ENCODE results near the gene SNRNP35.
A peak's percentile ranks its signal among the peaks of the same experiment; 100 is the strongest.
"Not testable (repeated sequence)": the region's sequence is repeated elsewhere in the genome, so short reads cannot be mapped to it uniquely, and the experiment has no call there.

Gene SNRNP35

DNA sequence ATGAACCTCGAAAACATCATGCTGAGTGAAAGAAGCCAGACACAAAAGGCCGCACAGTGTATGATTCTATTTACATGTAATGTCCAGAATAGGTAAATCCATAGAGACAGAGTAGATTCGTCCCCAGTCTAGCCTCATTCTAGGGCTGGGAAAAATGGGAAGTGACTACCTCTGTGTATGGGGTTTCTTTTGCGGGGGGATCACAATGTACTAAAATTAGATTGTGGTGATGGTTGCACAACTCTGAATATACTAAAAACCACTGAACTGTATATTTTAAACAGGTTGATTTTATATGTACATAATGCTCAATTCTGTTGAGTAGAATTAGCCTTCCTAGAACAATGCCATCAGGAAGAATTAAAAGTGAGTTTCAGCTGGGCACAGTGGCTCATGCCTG lies 15.2 kb upstream of the SNRNP35 start:
- H3K36me3 Mint-ChIP-seq (ENCODE audit: low read depth): no peaks in the 10 kb centered on the region
- H3K9me3 Mint-ChIP-seq: no peaks in the 10 kb centered on the region
- no peaks in the 10 kb centered on the region for H3K27me3 Mint-ChIP-seq
- H3K4me3 Mint-ChIP-seq: no peak overlapping the region
- H3K27ac Mint-ChIP-seq: no peak overlapping the region
- H3K4me1 Mint-ChIP-seq (ENCODE audit: low read depth): peaks cover 21% of the 10 kb centered on the region

GRCh38 chr12:123444092-123445026 lies 13.6 kb upstream of the SNRNP35 start:
- H3K27me3 Mint-ChIP-seq: no peaks in the 10 kb centered on the region
- H3K4me1 Mint-ChIP-seq (ENCODE audit: low read depth): peaks cover 29% of the 10 kb centered on the region

GRCh38 chr12:123445388-123446332 lies 12.3 kb upstream of the SNRNP35 start:
- no peaks in the 10 kb centered on the region for H3K36me3 Mint-ChIP-seq (ENCODE audit: low read depth)
- peaks cover 31% of the 10 kb centered on the region for H3K4me1 Mint-ChIP-seq (ENCODE audit: low read depth)
- no peak overlapping the region for H3K27ac Mint-ChIP-seq
- no peaks in the 10 kb centered on the region for H3K27me3 Mint-ChIP-seq
- H3K4me3 Mint-ChIP-seq: no peak overlapping the region
- no peaks in the 10 kb centered on the region for H3K9me3 Mint-ChIP-seq

More at GRCh38 chr12:123444092-123445026, 13.6 kb upstream of the SNRNP35 start:
- Mint-ChIP-seq H3K4me3 (no peak overlapping the region), H3K27ac (no peak overlapping the region), H3K36me3 (ENCODE audit: low read depth) (no peaks in the 10 kb centered on the region), H3K9me3 (no peaks in the 10 kb centered on the region)

DNA sequence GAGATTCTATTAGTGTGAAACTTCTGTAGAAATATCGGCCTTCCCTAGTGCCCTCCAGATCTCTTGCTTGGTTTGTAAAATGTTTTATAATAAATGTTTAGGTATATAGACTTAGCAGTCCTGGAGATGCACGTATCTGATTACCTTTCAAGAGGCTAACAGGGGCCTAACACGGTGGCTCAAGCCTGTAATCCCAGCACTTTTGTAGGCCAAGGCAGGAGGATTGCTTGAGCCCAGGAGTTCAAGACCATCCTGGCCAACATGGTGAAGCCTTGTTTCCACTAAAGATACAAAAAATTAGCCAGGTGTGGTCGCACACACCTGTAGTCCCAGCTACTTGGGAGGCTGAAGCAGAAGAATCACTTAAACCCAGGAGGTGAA lies 11.6 kb upstream of the SNRNP35 start:
- no peak overlapping the region for H3K27ac Mint-ChIP-seq
- H3K27me3 Mint-ChIP-seq: no peaks in the 10 kb centered on the region
- H3K4me3 Mint-ChIP-seq: no peak overlapping the region
- H3K4me1 Mint-ChIP-seq (ENCODE audit: low read depth): peaks cover 31% of the 10 kb centered on the region
- no peaks in the 10 kb centered on the region for H3K36me3 Mint-ChIP-seq (ENCODE audit: low read depth)
- no peaks in the 10 kb centered on the region for H3K9me3 Mint-ChIP-seq

DNA sequence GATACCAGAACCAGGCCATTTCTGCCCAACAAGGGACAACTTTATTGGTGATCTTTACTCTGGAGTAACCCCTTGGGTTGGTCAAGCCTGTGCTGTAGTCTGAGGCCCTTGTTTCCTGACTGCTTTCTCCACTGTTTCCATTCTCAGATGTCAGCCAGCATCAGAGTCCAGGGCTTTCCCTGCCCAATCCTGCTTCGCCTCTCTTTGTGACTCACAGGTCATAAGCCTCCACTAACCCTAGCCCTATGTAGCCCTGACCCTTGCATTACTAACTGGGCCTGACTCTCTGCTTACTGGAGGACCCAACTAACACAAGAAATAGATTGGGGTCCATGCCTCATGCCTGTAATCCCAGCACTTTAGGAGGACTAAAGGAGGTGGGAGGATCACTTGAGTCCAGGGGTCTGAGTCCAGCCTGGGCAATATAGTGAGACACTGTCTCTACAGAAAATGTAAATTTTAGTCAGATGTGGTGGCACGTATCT lies 8.6 kb upstream of the SNRNP35 start:
- peaks cover 27% of the 10 kb centered on the region for H3K4me1 Mint-ChIP-seq (ENCODE audit: low read depth)
- H3K9me3 Mint-ChIP-seq: no peaks in the 10 kb centered on the region
- H3K36me3 Mint-ChIP-seq (ENCODE audit: low read depth): no peaks in the 10 kb centered on the region
- H3K27me3 Mint-ChIP-seq: no peaks in the 10 kb centered on the region
- peak overlapping the region; percentile 62 for H3K27ac Mint-ChIP-seq
- H3K4me3 Mint-ChIP-seq: no peak overlapping the region

DNA sequence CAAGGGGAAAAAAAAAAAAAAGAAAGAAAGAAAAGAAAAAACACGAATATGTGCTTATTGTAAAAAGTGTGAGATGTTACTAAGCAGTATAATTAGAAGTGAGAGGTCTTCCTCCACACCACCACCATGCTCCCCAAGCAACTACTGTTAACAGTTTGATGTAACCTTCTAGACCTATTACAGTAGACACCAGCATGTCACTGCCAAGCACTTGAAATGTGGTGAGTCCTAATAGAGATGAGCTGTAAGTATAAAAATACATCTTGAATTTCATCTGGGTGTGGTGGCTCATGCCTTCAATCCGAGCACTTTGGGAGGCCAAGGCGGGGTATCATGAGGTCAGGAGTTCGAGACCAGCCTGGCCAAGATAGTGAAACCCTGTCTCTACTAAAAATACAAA lies 8.1 kb upstream of the SNRNP35 start:
- no peaks in the 10 kb centered on the region for H3K27me3 Mint-ChIP-seq
- H3K4me3 Mint-ChIP-seq: no peak overlapping the region
- H3K27ac Mint-ChIP-seq: no peak overlapping the region
- peaks cover 27% of the 10 kb centered on the region for H3K4me1 Mint-ChIP-seq (ENCODE audit: low read depth)
- H3K9me3 Mint-ChIP-seq: no peaks in the 10 kb centered on the region
- H3K36me3 Mint-ChIP-seq (ENCODE audit: low read depth): no peaks in the 10 kb centered on the region

DNA sequence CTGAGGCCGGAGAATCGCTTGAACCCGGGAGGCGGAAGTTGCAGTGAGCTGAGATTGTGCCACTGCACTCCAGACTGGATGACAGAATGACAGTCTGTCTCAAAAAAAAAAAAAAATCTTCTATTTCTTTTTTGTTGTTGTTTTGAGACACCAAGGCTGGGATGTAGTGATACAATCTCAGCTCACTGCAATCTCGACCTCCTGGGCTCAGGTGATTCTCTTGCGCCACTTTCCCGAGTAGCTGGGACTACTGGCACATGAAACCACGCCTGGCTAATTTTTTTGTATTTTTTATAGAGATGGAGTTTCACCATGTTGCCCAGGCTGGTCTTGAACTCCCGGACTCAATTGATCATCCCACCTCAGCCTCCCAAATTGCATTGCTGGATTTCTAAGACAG lies 7.3 kb upstream of the SNRNP35 start:
- H3K27ac Mint-ChIP-seq: no peak overlapping the region

GRCh38 chr12:123452276-123452550 lies 5.7 kb upstream of the SNRNP35 start:
- H3K4me3 Mint-ChIP-seq; H3K27ac Mint-ChIP-seq; H3K9me3 Mint-ChIP-seq; H3K27me3 Mint-ChIP-seq; H3K36me3 Mint-ChIP-seq (ENCODE audit: low read depth): not testable (repeated sequence)
- peaks cover 15% of the 10 kb centered on the region for H3K4me1 Mint-ChIP-seq (ENCODE audit: low read depth)

More for the DNA sequence above, 7.3 kb upstream of the SNRNP35 start:
- Mint-ChIP-seq H3K4me1 (ENCODE audit: low read depth) (peaks cover 23% of the 10 kb centered on the region), H3K27me3 (no peaks in the 10 kb centered on the region), H3K4me3 (no peak overlapping the region), H3K9me3 (no peaks in the 10 kb centered on the region), H3K36me3 (ENCODE audit: low read depth) (no peaks in the 10 kb centered on the region)

- H3K4me3 Mint-ChIP-seq: no peak overlapping the region
- no peaks in the 10 kb centered on the region for H3K27me3 Mint-ChIP-seq
- no peaks in the 10 kb centered on the region for H3K9me3 Mint-ChIP-seq
- H3K27ac Mint-ChIP-seq: no peak overlapping the region
- H3K36me3 Mint-ChIP-seq (ENCODE audit: low read depth): no peaks in the 10 kb centered on the region
- peaks cover 16% of the 10 kb centered on the region for H3K4me1 Mint-ChIP-seq (ENCODE audit: low read depth)
Observed at GRCh38 chr12:123453165-123453564, 4.8 kb upstream of the SNRNP35 start.

GRCh38 chr12:123463174-123463573 lies 5.2 kb downstream of the SNRNP35 start:
- not testable (repeated sequence) for H3K4me3 Mint-ChIP-seq

GRCh38 chr12:123465084-123465483 lies 7.1 kb downstream of the SNRNP35 start:
- Mint-ChIP-seq H3K4me3 (no peak overlapping the region), H3K27ac (no peak overlapping the region), H3K36me3 (ENCODE audit: low read depth) (peaks cover 42% of the 10 kb centered on the region), H3K9me3 (no peaks in the 10 kb centered on the region), H3K4me1 (ENCODE audit: low read depth) (peaks cover 21% of the 10 kb centered on the region), H3K27me3 (no peaks in the 10 kb centered on the region)

More at GRCh38 chr12:123463174-123463573, 5.2 kb downstream of the SNRNP35 start:
- H3K27me3 Mint-ChIP-seq, H3K9me3 Mint-ChIP-seq, H3K27ac Mint-ChIP-seq: not testable (repeated sequence)
- H3K36me3 Mint-ChIP-seq (ENCODE audit: low read depth): peaks cover 48% of the 10 kb centered on the region
- H3K4me1 Mint-ChIP-seq (ENCODE audit: low read depth): peaks cover 35% of the 10 kb centered on the region

GRCh38 chr12:123468786-123469185 lies 10.8 kb downstream of the SNRNP35 start:
- H3K27ac Mint-ChIP-seq: no peak overlapping the region
- H3K9me3 Mint-ChIP-seq: no peaks in the 10 kb centered on the region
- peaks cover 30% of the 10 kb centered on the region for H3K36me3 Mint-ChIP-seq (ENCODE audit: low read depth)
- H3K27me3 Mint-ChIP-seq: no peaks in the 10 kb centered on the region
- H3K4me1 Mint-ChIP-seq (ENCODE audit: low read depth): peaks cover 8% of the 10 kb centered on the region
- H3K4me3 Mint-ChIP-seq: no peak overlapping the region

- peaks cover 28% of the 10 kb centered on the region for H3K36me3 Mint-ChIP-seq (ENCODE audit: low read depth)
- H3K27ac Mint-ChIP-seq: no peak overlapping the region
- peaks cover 12% of the 10 kb centered on the region for H3K4me1 Mint-ChIP-seq (ENCODE audit: low read depth)
- H3K27me3 Mint-ChIP-seq: no peaks in the 10 kb centered on the region
- H3K9me3 Mint-ChIP-seq: no peaks in the 10 kb centered on the region
- H3K4me3 Mint-ChIP-seq: no peak overlapping the region
Observed at GRCh38 chr12:123469978-123470377, 12.0 kb downstream of the SNRNP35 start.

DNA sequence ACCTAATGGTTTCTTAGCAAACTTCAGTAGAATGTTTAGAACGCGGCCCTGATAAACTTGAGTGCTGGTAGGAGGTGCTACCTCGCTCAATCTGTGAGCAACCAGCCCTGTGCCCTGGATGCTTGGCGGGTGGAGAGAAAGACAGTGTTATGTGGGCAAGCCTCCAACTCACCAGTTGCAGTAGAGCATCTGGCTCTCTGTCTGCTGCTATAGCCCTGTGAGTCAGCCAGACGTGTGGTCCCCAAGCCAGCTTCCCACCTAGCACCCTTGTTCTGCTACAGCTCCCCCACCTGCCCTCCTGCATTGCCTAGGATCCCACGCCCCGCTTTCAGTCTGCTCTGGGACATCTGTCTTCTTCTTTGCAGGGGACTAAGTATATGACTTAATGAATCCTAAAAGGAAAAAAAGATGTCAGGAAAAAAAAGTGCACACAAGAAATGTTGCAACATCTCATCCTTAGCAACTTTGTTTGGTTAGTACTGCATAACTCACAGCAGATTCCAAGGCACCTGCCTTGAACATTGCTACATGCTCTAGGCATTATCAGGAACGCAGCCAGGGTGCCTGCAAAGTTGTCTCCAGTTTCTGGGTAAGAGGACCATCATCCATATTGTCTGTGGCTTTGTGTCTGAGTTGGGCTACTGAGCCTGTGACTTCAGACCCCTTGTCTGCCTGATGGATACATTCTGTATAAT lies 13.6 kb downstream of the SNRNP35 start:
- H3K4me3 Mint-ChIP-seq: no peak overlapping the region
- H3K4me1 Mint-ChIP-seq (ENCODE audit: low read depth): peaks cover 17% of the 10 kb centered on the region
- H3K27me3 Mint-ChIP-seq: no peaks in the 10 kb centered on the region
- no peak overlapping the region for H3K27ac Mint-ChIP-seq
- H3K9me3 Mint-ChIP-seq: no peaks in the 10 kb centered on the region
- peaks cover 23% of the 10 kb centered on the region for H3K36me3 Mint-ChIP-seq (ENCODE audit: low read depth)

All from stimulated activated naive CD8-positive, alpha-beta T cell treated with anti-CD3 and anti-CD28 coated beads, Interleukin-15, Interleukin-2, amounts not matched to agents 100 ng/mL and 50 ng/mL, for 24 hours (primary cell).